GM12878 (cell line): ENCODE measurements around the gene NUP93. TPM values are rescaled to one million over a fixed set of nuclear protein-coding genes. Genes with fewer than 3 reads are reported as not detected.

ENCODE experiments used
- ATAC-seq: fragments of 200-7000 bp; cut with Tn5 transposase; 3 replicates; pipeline ENCODE4 v1.9.1; 2020; ENCODE audit warnings: mild to moderate bottlenecking, moderate library complexity
- BruUV-seq: library from RNA; stranded (reverse); fragments of 400-500 nt; replicated peaks from 2 replicates; lab custom pipeline; 2021; lab: Mats Ljungman, UMichigan
- CTCF ChIA-PET: fragments of 300-600 bp; sonication (Branson Sonifier 250); formaldehyde crosslinking; extraction: SDS; loops from one replicate; lab custom pipeline; 2021; ENCODE audit warnings: inconsistent platforms; lab: Yijun Ruan, JAX
- POLR2A ChIA-PET: fragments of 350-600 bp; formaldehyde crosslinking; extraction: SDS; loops from one replicate; lab custom pipeline; 2021; ENCODE audit warnings: inconsistent platforms; lab: Charles Lee
- RAD21 ChIA-PET: fragments of 300-600 bp; sonication (Branson Sonifier 250); formaldehyde crosslinking; loops from one replicate; lab custom pipeline; 2023; ENCODE audit warnings: antibody characterized with exemption; ENCODE audit not compliant: unreplicated experiment; lab: Charles Lee
- SMC1A ChIA-PET: fragments of 300-600 bp; sonication (Branson Sonifier 250); formaldehyde crosslinking; loops from one replicate; lab custom pipeline; 2023; ENCODE audit not compliant: unreplicated experiment, uncharacterized antibody; lab: Charles Lee
- DNase-seq: peaks from one replicate; pipeline ENCODE4 v3.0.0-alpha.2; 2011; ENCODE audit warnings: low read depth, low spot score
- FAIRE-seq: peaks from 3 replicates; lab custom pipeline; 2011; peaks lifted over from hg19 to GRCh38; lab: Jason Lieb, UNC
- H2AFZ ChIP-seq: 2 replicates; pipeline ENCODE4 v1.6.0; 2011; ENCODE audit warnings: low read depth, low read length, control low read depth; ENCODE audit not compliant: control insufficient read depth
- H3K27ac ChIP-seq: 2 replicates; pipeline ENCODE4 v1.5.1; 2011; ENCODE audit warnings: control low read depth; ENCODE audit not compliant: control insufficient read depth, insufficient read depth
- H3K27me3 ChIP-seq, 2 experiments: replicated peaks in 1 of 2; 2 replicates each; pipeline versions ENCODE4 v1.6.0 to v1.6.1; 2011; ENCODE audit warnings: low read length in 1 of 2; ENCODE audit not compliant: control insufficient read depth in 2 of 2, insufficient read depth in 2 of 2
- H3K36me3 ChIP-seq, 2 experiments: 2 replicates each; pipeline ENCODE4 v1.5.1; 2011; ENCODE audit warnings: low read length in 1 of 2; ENCODE audit not compliant: control insufficient read depth in 2 of 2, insufficient read depth in 2 of 2
- H3K4me1 ChIP-seq: 2 replicates; pipeline ENCODE4 v1.6.1; 2011; ENCODE audit warnings: mild to moderate bottlenecking, low read length, moderate library complexity, mixed read lengths; ENCODE audit not compliant: control insufficient read depth, insufficient read depth
- H3K4me2 ChIP-seq: 2 replicates; pipeline ENCODE4 v1.6.0; 2011; ENCODE audit warnings: control low read depth; ENCODE audit not compliant: control insufficient read depth, insufficient read depth
- H3K4me3 ChIP-seq: fragments of 200-600 bp; sonication (generic); 2 replicates; pipeline ENCODE4 v1.5.1; 2016
- H3K79me2 ChIP-seq: 2 replicates; pipeline ENCODE4 v1.6.0; 2011; ENCODE audit warnings: low read length; ENCODE audit not compliant: control insufficient read depth, insufficient read depth
- H3K9ac ChIP-seq: 2 replicates; pipeline ENCODE4 v1.8.0; 2011; ENCODE audit warnings: low read length, control low read depth, mixed read lengths; ENCODE audit not compliant: control insufficient read depth, insufficient read depth
- H3K9me3 ChIP-seq: replicated peaks from 3 replicates; pipeline ENCODE4 v1.5.1; 2011; ENCODE audit warnings: mild to moderate bottlenecking, low read length; ENCODE audit not compliant: control insufficient read depth, insufficient read depth
- H4K20me1 ChIP-seq: 2 replicates; pipeline ENCODE4 v1.6.0; 2011; ENCODE audit not compliant: control insufficient read depth, insufficient read depth
- CBFB ChIP-seq: IDR thresholded peaks from 2 replicates; pipeline ENCODE4 v1.6.1; 2016; ENCODE audit warnings: antibody characterized with exemption, low read depth
- IKZF1 ChIP-seq: fragments of 450-650 bp; conservative IDR thresholded peaks from 2 replicates; pipeline ENCODE4 v1.6.1; 2017; ENCODE audit warnings: antibody characterized with exemption, mild to moderate bottlenecking
- JUNB ChIP-seq: IDR thresholded peaks from 2 replicates; pipeline ENCODE4 v1.6.1; 2016; ENCODE audit warnings: antibody characterized with exemption, mild to moderate bottlenecking
- NR2F1 ChIP-seq: fragments of 450-650 bp; conservative IDR thresholded peaks from 2 replicates; pipeline ENCODE4 v1.6.1; 2017; ENCODE audit warnings: mild to moderate bottlenecking
- RAD51 ChIP-seq: fragments of 450-650 bp; IDR thresholded peaks from 2 replicates; pipeline ENCODE4 v1.6.1; 2016; ENCODE audit warnings: moderate library complexity, mild to moderate bottlenecking, inconsistent platforms
- RELA ChIP-seq: fragments of 450-650 bp; IDR thresholded peaks from 2 replicates; pipeline ENCODE4 v1.8.0; 2014; ENCODE audit warnings: borderline replicate concordance; ENCODE audit not compliant: partially characterized antibody
- ZNF24 ChIP-seq: fragments of 450-650 bp; IDR thresholded peaks from 2 replicates; pipeline ENCODE4 v1.6.1; 2017; ENCODE audit warnings: antibody characterized with exemption, mild to moderate bottlenecking
- WGBS: methylation state at CpG from one replicate; pipeline ENCODE4 v1.1.6; 2016; ENCODE audit warnings: low lambda C conversion rate; ENCODE audit not compliant: insufficient replicate concordance, insufficient coverage; ENCODE audit errors: missing lambda C conversion rate; 5-methylcytosine and 5-hydroxymethylcytosine counted together
- in situ Hi-C: fragments of 300-500 bp; cut with MboI; formaldehyde crosslinking; loops from 9 replicates; pipeline ENCODE4 v1.14.3; 2018; ENCODE audit warnings: mixed read lengths
- intact Hi-C: fragments of 100-400 bp; cut with micrococcal nuclease; formaldehyde crosslinking; loops from one replicate; pipeline ENCODE4 v1.14.2; 2022; ENCODE audit not compliant: unreplicated experiment
- polyA plus RNA-seq, 11 experiments: library from polyadenylated mRNA; depleted of rRNA in 4 of 11; unstranded in 6 of 11; stranded (reverse) in 5 of 11; fragments of >200 nt; fragmentation: Nextera tagmentation in 4 of 11; fragmentation: Illumina TruSeq in 1 of 11; extraction: Ambion mirVana in 4 of 11; extraction: Trizol in 1 of 11; gene quantifications; 1 replicate in 1 of 11; 2 replicates in 10 of 11; pipeline versions ENCODE4 v1.2.1 to v1.2.3, GENCODE V29; 2011 to 2016; ENCODE audit warnings: inconsistent platforms in 2 of 11, missing spikeins in 2 of 11, low read depth in 1 of 11
- total RNA-seq, 4 experiments: library from RNA; depleted of rRNA in 3 of 4; stranded (reverse); fragments of >200 nt in 3 of 4; fragmentation: Illumina TruSeq in 1 of 4; extraction: Trizol in 1 of 4; gene quantifications; 2 replicates each; pipeline versions ENCODE4 v1.2.1 to v1.2.3, GENCODE V29; 2013 to 2021
- TF ChIP-seq, protein P1 (sequence below): fragments of 450-650 bp; IDR thresholded peaks from 2 replicates; pipeline ENCODE4 v1.6.1; 2017; ENCODE audit warnings: mild to moderate bottlenecking
- TF ChIP-seq, protein P2 (sequence below): IDR thresholded peaks from 2 replicates; pipeline ENCODE4 v1.6.1; 2011; ENCODE audit warnings: borderline replicate concordance, low read depth, mild to moderate bottlenecking, moderate library complexity, mixed read lengths, low read length; ENCODE audit not compliant: insufficient read depth; ENCODE audit errors: extremely low read length

NUP93 gene
- total and polyA plus RNA-seq, 10 of the 15 experiments (the other 5 are each of a cell fraction or from before 2014, with no cell fraction given), result 82.2 to 175 (median 101) TPM

- in situ Hi-C loops, result no loop called here
- Histone ChIP-seq H3K79me2 (peaks cover 49% of the 10 kb centered on the region), H3K36me3 (no peaks in the 10 kb centered on the region), H3K4me1 (peaks cover 26% of the 10 kb centered on the region), H2AFZ (no peak overlapping the region), H3K4me2 (peak overlapping the region; percentile 59), H3K27ac (peak overlapping the region; percentile 23), H3K9me3 (no peaks in the 10 kb centered on the region), H4K20me1 (no peaks in the 10 kb centered on the region), H3K4me3 (peak overlapping the region; percentile 2; the same call in 1 of the 2 replicates), H3K27me3 (no peaks in the 10 kb centered on the region), H3K9ac (no peak overlapping the region)
- CTCF ChIA-PET, result interaction anchor here (0.5 to 1.9 kb wide), 5 partner anchors 10 to 216 kb away, joined by 3 to 11 read pairs (median 4); no protein-coding TSS in a partner anchor
- TF ChIP-seq ZNF24, result no peak
- TF ChIP-seq, protein P1, sequence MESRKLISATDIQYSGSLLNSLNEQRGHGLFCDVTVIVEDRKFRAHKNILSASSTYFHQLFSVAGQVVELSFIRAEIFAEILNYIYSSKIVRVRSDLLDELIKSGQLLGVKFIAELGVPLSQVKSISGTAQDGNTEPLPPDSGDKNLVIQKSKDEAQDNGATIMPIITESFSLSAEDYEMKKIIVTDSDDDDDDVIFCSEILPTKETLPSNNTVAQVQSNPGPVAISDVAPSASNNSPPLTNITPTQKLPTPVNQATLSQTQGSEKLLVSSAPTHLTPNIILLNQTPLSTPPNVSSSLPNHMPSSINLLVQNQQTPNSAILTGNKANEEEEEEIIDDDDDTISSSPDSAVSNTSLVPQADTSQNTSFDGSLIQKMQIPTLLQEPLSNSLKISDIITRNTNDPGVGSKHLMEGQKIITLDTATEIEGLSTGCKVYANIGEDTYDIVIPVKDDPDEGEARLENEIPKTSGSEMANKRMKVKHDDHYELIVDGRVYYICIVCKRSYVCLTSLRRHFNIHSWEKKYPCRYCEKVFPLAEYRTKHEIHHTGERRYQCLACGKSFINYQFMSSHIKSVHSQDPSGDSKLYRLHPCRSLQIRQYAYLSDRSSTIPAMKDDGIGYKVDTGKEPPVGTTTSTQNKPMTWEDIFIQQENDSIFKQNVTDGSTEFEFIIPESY, result no peak
- 0 out of 2 replicates have a peak, but pooled peaks have one; percentile 20 for TF ChIP-seq IKZF1
- TF ChIP-seq, protein P2, sequence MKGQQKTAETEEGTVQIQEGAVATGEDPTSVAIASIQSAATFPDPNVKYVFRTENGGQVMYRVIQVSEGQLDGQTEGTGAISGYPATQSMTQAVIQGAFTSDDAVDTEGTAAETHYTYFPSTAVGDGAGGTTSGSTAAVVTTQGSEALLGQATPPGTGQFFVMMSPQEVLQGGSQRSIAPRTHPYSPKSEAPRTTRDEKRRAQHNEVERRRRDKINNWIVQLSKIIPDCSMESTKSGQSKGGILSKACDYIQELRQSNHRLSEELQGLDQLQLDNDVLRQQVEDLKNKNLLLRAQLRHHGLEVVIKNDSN, result peak; percentile 4
- TF ChIP-seq CBFB, result no peak
- no peak for TF ChIP-seq NR2F1
- peak; percentile 61 for TF ChIP-seq RAD51
- no peak for TF ChIP-seq RELA
- TF ChIP-seq JUNB, result no peak
- DNase-seq, result peak; percentile 42
- POLR2A ChIA-PET, result interaction anchor here (0.9 to 1.0 kb wide), 3 partner anchors 10 to 202 kb away, joined by 3 to 4 read pairs (median 4); no protein-coding TSS in a partner anchor
- BruUV-seq, result no TSS peak
- intact Hi-C loops, result no loop called here
- 31% methylated on average over 1 of the region's 1 CpG for WGBS
- RAD21 ChIA-PET, result interaction anchor here (0.7 to 1.8 kb wide), 3 partner anchors 17 to 115 kb away, joined by 3 to 4 read pairs (median 4); no protein-coding TSS in a partner anchor
- FAIRE-seq, result no peak
- SMC1A ChIA-PET, result interaction anchor here (0.8 to 1.7 kb wide), 6 partner anchors 10 to 156 kb away, joined by 3 to 6 read pairs (median 4); no protein-coding TSS in a partner anchor
- ATAC-seq, result peak; percentile 73
Observed at GRCh38 chr16:56732832-56733231, 2.9 kb downstream of the NUP93 start.
